HG03520 (cell line): ENCODE data around the gene DUXB.
A peak's percentile ranks its signal among the peaks of the same experiment; 100 is the strongest.

ENCODE experiments used
- ATAC-seq: cut with Tn5 transposase; IDR thresholded peaks from one replicate; pipeline ENCODE4 v1.9.1; 2021; ENCODE audit warnings: mild to moderate bottlenecking, moderate library complexity; ENCODE audit not compliant: unreplicated experiment

DUXB gene

GRCh38 chr16:75660726-75661302 lies 40.4 kb downstream of the DUXB start:
- ATAC-seq = no peak

- no peak for ATAC-seq
Measured at GRCh38 chr16:75660321-75660720, 40.9 kb downstream of the DUXB start.

DNA sequence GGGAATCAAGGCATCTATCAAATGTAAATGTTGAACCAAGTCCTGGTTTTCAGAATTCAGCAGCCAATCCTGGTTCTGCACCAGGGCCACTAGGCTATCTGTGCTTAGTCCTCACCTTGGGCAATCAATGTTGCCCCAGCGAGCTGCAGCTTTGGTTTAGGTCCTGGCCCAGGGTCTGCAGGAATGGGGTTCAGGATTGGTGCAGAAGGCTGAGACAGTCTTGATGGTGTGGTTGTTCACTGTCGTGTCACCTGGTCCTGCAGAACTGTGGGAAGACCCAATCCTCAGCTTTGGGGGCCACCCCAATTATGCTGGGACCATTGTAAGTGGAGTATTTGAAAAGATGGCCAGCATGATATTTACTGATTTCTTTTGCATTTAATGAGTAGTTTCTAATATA lies 43.1 kb downstream of the DUXB start:
- no peak for ATAC-seq

- no peak for ATAC-seq
Measured at GRCh38 chr16:75653922-75654321, 47.3 kb downstream of the DUXB start.

- ATAC-seq = peak; percentile 30
Measured at GRCh38 chr16:75648265-75649076, 52.8 kb downstream of the DUXB start.

DNA sequence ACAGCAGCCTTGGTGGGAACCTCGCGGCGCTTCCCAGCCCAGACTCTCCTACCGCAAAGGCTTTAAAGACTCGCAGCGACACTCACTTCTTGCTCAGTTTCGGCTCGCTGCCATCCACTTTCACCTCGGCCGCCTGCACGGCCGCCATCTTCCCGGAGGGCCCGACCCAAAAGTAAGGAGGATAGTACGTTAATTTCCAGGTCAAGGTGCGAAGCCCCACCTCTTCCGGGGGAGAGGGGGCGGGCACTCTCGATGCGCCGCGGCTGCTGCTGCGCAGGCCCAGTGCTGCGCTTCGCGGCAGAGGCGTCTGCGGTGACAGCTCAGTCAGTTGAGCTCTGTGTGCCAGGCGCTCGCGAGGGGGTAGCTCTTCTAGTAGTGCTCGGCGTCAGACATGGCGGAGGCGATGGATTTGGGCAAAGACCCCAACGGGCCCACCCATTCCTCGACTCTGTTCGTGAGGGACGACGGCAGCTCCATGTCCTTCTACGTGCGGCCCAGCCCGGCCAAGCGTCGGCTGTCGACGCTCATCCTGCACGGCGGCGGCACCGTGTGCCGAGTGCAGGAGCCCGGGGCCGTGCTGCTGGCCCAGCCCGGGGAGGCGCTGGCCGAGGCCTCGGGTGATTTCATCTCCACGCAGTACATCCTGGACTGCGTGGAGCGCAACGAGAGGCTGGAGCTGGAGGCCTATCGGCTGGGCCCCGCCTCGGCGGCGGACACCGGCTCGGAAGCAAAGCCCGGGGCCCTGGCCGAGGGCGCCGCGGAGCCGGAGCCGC lies 53.6 kb downstream of the DUXB start, which contains the start of the genes KARS1 and TERF2IP:
KARS1 (minus strand) TSS at position 174 of the 773 bp plus-strand sequence; CDS start at position 148, 26 bp downstream.
TERF2IP (plus strand) TSS at position 282 of the 773 bp plus-strand sequence; CDS start at position 392, 110 bp downstream.
- ATAC-seq = peak; percentile 76

- peak; percentile 25 for ATAC-seq
Measured at GRCh38 chr16:75647112-75647491, 54.2 kb downstream of the DUXB start.

GRCh38 chr16:75644240-75645012 lies 56.8 kb downstream of the DUXB start:
- ATAC-seq = no peak
